ENCODE measurements around the gene SCP2. TPM values are rescaled to one million over a fixed set of nuclear protein-coding genes. Genes with fewer than 3 reads are reported as not detected.
"Not testable (repeated sequence)": the region's sequence is repeated elsewhere in the genome, so short reads cannot be mapped to it uniquely, and the experiment has no call there.

Gene SCP2
- total RNA-seq, 1 donor from 2014 or later = 61.9 TPM

- Histone ChIP-seq H3K9me3 (no peaks in the 10 kb centered on the region), H3K36me3 (peaks cover 0 to 23% of the 10 kb centered on the region in 2 donors), H3K27me3 (no peaks in the 10 kb centered on the region), H3K4me1 (no peaks in the 10 kb centered on the region), H3K27ac (no peak overlapping the region), H3K4me3 (no peak overlapping the region)
- DNase-seq (ENCODE audit: extremely low spot score in 2 of 2) = no peak
- TF ChIP-seq POLR2A (IDR thresholded peaks at IDR 0.05) = no peak
- TF ChIP-seq POLR2AphosphoS5 (IDR thresholded peaks at IDR 0.05; ENCODE audit: insufficient read depth in 1 of 2, low read depth in 1 of 2) = no peak
- intact Hi-C loops (cut with DNase I) = no loop called here
Measured at GRCh38 chr1:52973841-52974240, 46.8 kb downstream of the SCP2 start.

GRCh38 chr1:52976183-52977035, 49.3 kb downstream of the SCP2 start:
- intact Hi-C loops (cut with DNase I) = no loop called here
- Histone ChIP-seq H3K27me3 (no peaks in the 10 kb centered on the region), H3K36me3 (peaks cover 0 to 41% of the 10 kb centered on the region in 2 donors), H3K4me1 (no peaks in the 10 kb centered on the region), H3K27ac (no peak overlapping the region), H3K4me3 (no peak overlapping the region), H3K9me3 (no peaks in the 10 kb centered on the region)
- TF ChIP-seq CTCF (IDR thresholded peaks at IDR 0.05) (no peak), POLR2AphosphoS5 (IDR thresholded peaks at IDR 0.05; ENCODE audit: insufficient read depth in 1 of 2, low read depth in 1 of 2) (no peak), POLR2A (IDR thresholded peaks at IDR 0.05) (no peak)
- no peak for DNase-seq (ENCODE audit: extremely low spot score in 2 of 2)

- intact Hi-C loops (cut with DNase I) = no loop called here
- peaks cover 0 to 50% of the 10 kb centered on the region in 2 donors for H3K36me3 ChIP-seq
- no peaks in the 10 kb centered on the region for H3K4me1 ChIP-seq
- DNase-seq (ENCODE audit: extremely low spot score in 2 of 2) = no peak
- no peak overlapping the region for H3K27ac ChIP-seq
- H3K27me3 ChIP-seq = no peaks in the 10 kb centered on the region
- TF ChIP-seq POLR2A (IDR thresholded peaks at IDR 0.05) = no peak
- no peaks in the 10 kb centered on the region for H3K9me3 ChIP-seq
- H3K4me3 ChIP-seq = no peak overlapping the region
Measured at GRCh38 chr1:52978045-52978444, 51.0 kb downstream of the SCP2 start.

GRCh38 chr1:52992733-52993132, 65.7 kb downstream of the SCP2 start:
- intact Hi-C loops (cut with DNase I); H3K27ac ChIP-seq; H3K9me3 ChIP-seq; H3K4me1 ChIP-seq; DNase-seq (ENCODE audit: extremely low spot score in 2 of 2); H3K4me3 ChIP-seq; H3K27me3 ChIP-seq: not testable (repeated sequence)
- H3K36me3 ChIP-seq = peaks cover 0 to 10% of the 10 kb centered on the region in 2 donors

GRCh38 chr1:52994656-52995055, 67.6 kb downstream of the SCP2 start:
- no peaks in the 10 kb centered on the region for H3K9me3 ChIP-seq
- no peak for TF ChIP-seq POLR2A (IDR thresholded peaks at IDR 0.05)
- TF ChIP-seq CTCF (IDR thresholded peaks at IDR 0.05) = no peak
- no peak for TF ChIP-seq POLR2AphosphoS5 (IDR thresholded peaks at IDR 0.05; ENCODE audit: insufficient read depth in 1 of 2, low read depth in 1 of 2)
- H3K4me3 ChIP-seq = no peak overlapping the region
- H3K27ac ChIP-seq = no peak overlapping the region
- peaks cover 0 to 10% of the 10 kb centered on the region in 2 donors for H3K36me3 ChIP-seq
- intact Hi-C loops (cut with DNase I) = no loop called here
- no peaks in the 10 kb centered on the region for H3K27me3 ChIP-seq
- no peaks in the 10 kb centered on the region for H3K4me1 ChIP-seq
- DNase-seq (ENCODE audit: extremely low spot score in 2 of 2) = no peak

- H3K27ac ChIP-seq = no peak overlapping the region
- peaks cover 0 to 10% of the 10 kb centered on the region in 2 donors for H3K36me3 ChIP-seq
- H3K27me3 ChIP-seq = no peaks in the 10 kb centered on the region
- TF ChIP-seq CTCF (IDR thresholded peaks at IDR 0.05) (no peak), POLR2AphosphoS5 (IDR thresholded peaks at IDR 0.05; ENCODE audit: insufficient read depth in 1 of 2, low read depth in 1 of 2) (no peak), POLR2A (IDR thresholded peaks at IDR 0.05) (no peak)
- no peak overlapping the region for H3K4me3 ChIP-seq
- intact Hi-C loops (cut with DNase I) = no loop called here
- no peaks in the 10 kb centered on the region for H3K9me3 ChIP-seq
- no peak for DNase-seq (ENCODE audit: extremely low spot score in 2 of 2)
- H3K4me1 ChIP-seq = no peaks in the 10 kb centered on the region
Measured at GRCh38 chr1:52996653-52997052, 69.6 kb downstream of the SCP2 start.
